AG08395 (cell line): ENCODE measurements around the gene CMTM3.

Experiments used
- DNase-seq: peaks from one replicate; pipeline ENCODE4 v3.0.0; 2012; ENCODE audit warnings: mixed read lengths, low spot score

CMTM3 gene

DNA sequence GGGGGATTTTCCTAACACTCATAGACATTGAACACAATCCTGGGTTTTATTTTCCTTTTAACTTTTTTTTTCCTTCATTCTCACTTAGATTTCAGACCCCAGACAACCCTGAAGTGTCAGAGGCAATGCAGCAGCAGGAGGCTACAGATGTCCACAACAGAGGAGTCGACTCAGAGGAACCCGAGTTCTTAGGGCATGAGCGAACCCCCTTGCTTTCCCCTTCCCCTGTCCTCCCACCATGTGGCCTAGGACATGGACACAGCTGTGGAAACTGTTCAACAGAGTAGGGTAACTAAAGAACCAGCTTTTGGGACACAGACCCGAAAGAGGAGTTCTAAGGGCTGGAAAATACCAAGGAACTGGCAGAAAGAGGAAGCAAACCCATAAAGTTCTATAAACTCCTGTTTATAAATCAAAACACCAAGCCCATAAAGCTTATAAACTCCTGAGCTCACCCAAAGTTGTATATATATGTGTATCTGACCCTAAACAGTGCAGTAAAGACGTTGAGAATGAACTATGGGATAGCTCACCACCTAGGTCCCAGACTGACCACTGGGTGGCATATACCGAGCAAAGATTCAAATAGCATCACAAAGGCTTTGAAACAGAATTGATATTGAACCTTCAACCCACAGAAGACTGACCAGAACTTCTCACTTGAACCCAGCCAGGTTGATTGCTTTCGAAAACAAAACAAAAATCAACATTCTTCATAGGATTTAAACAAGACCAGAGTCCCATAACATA lies 58.1 kb downstream of the CMTM3 start:
- DNase-seq, result peak; percentile 51
